Keratinocyte (primary cell): ENCODE measurements around the gene PSMB10. TPM values are rescaled to one million over a fixed set of nuclear protein-coding genes. Genes with fewer than 3 reads are reported as not detected.

Experiments
- DNase-seq: peaks from one replicate; pipeline ENCODE4 v3.0.0-alpha.2; 2011; ENCODE audit warnings: low read depth, missing footprints, low spot score
- FAIRE-seq: peaks from 2 replicates; lab custom pipeline; 2011; peaks lifted over from hg19 to GRCh38; lab: Jason Lieb, UNC
- H2AFZ ChIP-seq: 2 replicates; pipeline ENCODE4 v1.6.0; 2012; ENCODE audit warnings: low read length, control low read depth, inconsistent platforms; ENCODE audit not compliant: control insufficient read depth
- H3K27ac ChIP-seq: 2 replicates; pipeline ENCODE4 v1.5.1; 2011; ENCODE audit warnings: low read length; ENCODE audit not compliant: control insufficient read depth, insufficient read depth
- H3K27me3 ChIP-seq: 3 replicates; pipeline ENCODE4 v1.6.0; 2011; ENCODE audit warnings: low read length; ENCODE audit not compliant: control insufficient read depth, insufficient read depth; ENCODE audit errors: extremely low read depth
- H3K36me3 ChIP-seq, 2 experiments: 2 replicates in 1 of 2; 3 replicates in 1 of 2; pipeline ENCODE4 v1.5.1; 2011; ENCODE audit warnings: low read length in 2 of 2, mild to moderate bottlenecking in 1 of 2; ENCODE audit not compliant: control insufficient read depth in 2 of 2, insufficient read depth in 2 of 2; ENCODE audit errors: extremely low read depth in 1 of 2
- H3K4me1 ChIP-seq: 3 replicates; pipeline ENCODE4 v1.5.1; 2011; ENCODE audit warnings: low read length; ENCODE audit not compliant: control insufficient read depth, insufficient read depth; ENCODE audit errors: extremely low read depth
- H3K4me2 ChIP-seq: 3 replicates; pipeline ENCODE4 v1.6.0; 2011; ENCODE audit warnings: low read depth, low read length; ENCODE audit not compliant: control insufficient read depth, insufficient read depth; ENCODE audit errors: extremely low read depth
- H3K4me3 ChIP-seq, 3 experiments: fragments of 200-600 bp in 1 of 3; sonication (generic) in 1 of 3; 2 replicates in 2 of 3; 3 replicates in 1 of 3; pipeline ENCODE4 v1.5.1; 2011 to 2016; ENCODE audit warnings: low read length in 3 of 3, mild to moderate bottlenecking in 3 of 3, control low read depth in 2 of 3, inconsistent platforms in 1 of 3, low read depth in 1 of 3, mixed read lengths in 1 of 3, mixed run types in 1 of 3, moderate library complexity in 1 of 3; ENCODE audit not compliant: control insufficient read depth in 2 of 3, insufficient read depth in 2 of 3; ENCODE audit errors: extremely low read depth in 1 of 3
- H3K79me2 ChIP-seq: 2 replicates; pipeline ENCODE4 v1.6.0; 2012; ENCODE audit warnings: low read length; ENCODE audit not compliant: control insufficient read depth, insufficient read depth
- H3K9ac ChIP-seq: 3 replicates; pipeline ENCODE4 v1.6.0; 2011; ENCODE audit warnings: low read length; ENCODE audit not compliant: control insufficient read depth, insufficient read depth; ENCODE audit errors: extremely low read depth
- H3K9me1 ChIP-seq: 3 replicates; pipeline ENCODE4 v1.6.0; 2011; ENCODE audit warnings: low read length; ENCODE audit not compliant: control insufficient read depth, insufficient read depth; ENCODE audit errors: extremely low read depth
- H3K9me3 ChIP-seq: 2 replicates; pipeline ENCODE4 v1.5.1; 2012; ENCODE audit warnings: low read depth, low read length; ENCODE audit not compliant: control insufficient read depth
- H4K20me1 ChIP-seq: 3 replicates; pipeline ENCODE4 v1.6.0; 2011; ENCODE audit warnings: low read length; ENCODE audit not compliant: control insufficient read depth, insufficient read depth; ENCODE audit errors: extremely low read depth
- EZH2 ChIP-seq: IDR thresholded peaks from one replicate; pipeline ENCODE4 v1.6.1; 2012; ENCODE audit warnings: inconsistent platforms, mild to moderate bottlenecking, low read length, moderate library complexity
- dilution Hi-C: fragments of 300-500 bp; cut with MboI; formaldehyde crosslinking; loops from one replicate; pipeline ENCODE4 v1.7.0; 2020; ENCODE audit warnings: low sequenced_read_pairs; ENCODE audit not compliant: extremely low pct_ligation_motif_present
- polyA plus RNA-seq, 5 experiments: library from polyadenylated mRNA; depleted of rRNA in 3 of 5; stranded (reverse) in 3 of 5; stranded (forward) in 1 of 5; unstranded in 1 of 5; fragments of >200 nt; gene quantifications; 1 replicate in 1 of 5; 2 replicates in 3 of 5; 3 replicates in 1 of 5; pipeline versions ENCODE4 v1.2.1 to v1.2.3, GENCODE V29; 2011 to 2012; ENCODE audit warnings: missing spikeins in 2 of 5, low read depth in 1 of 5, low replicate concordance in 1 of 5
- TF ChIP-seq, protein P1 (sequence below), 3 experiments: IDR thresholded peaks in 1 of 3; conservative IDR thresholded peaks in 1 of 3; optimal IDR thresholded peaks in 1 of 3; 2 replicates in 2 of 3; 3 replicates in 1 of 3; pipeline versions ENCODE3 to v1.5.1; 2011; ENCODE audit warnings: low read length in 3 of 3, mild to moderate bottlenecking in 3 of 3, moderate library complexity in 2 of 3, control low read depth in 1 of 3, inconsistent platforms in 1 of 3; ENCODE audit not compliant: insufficient read depth in 2 of 3; ENCODE audit errors: extremely low read depth in 1 of 3

Gene PSMB10
- polyA plus RNA-seq, 1 donor (not counting 4 experiments of a cell fraction or from before 2014, with no cell fraction given): 11.1 TPM

GRCh38 chr16:67909056-67909742 lies 27.5 kb downstream of the PSMB10 start:
- Histone ChIP-seq H3K9me1 (no peaks in the 10 kb centered on the region), H3K4me3 (no peak overlapping the region), H3K79me2 (no peaks in the 10 kb centered on the region), H3K36me3 (peaks cover 5 to 15% of the 10 kb centered on the region in 2 experiments), H3K27ac (no peak overlapping the region), H3K9me3 (no peaks in the 10 kb centered on the region), H4K20me1 (no peaks in the 10 kb centered on the region), H3K9ac (no peak overlapping the region), H3K27me3 (no peaks in the 10 kb centered on the region), H2AFZ (no peak overlapping the region), H3K4me1 (peaks cover 4% of the 10 kb centered on the region), H3K4me2 (no peak overlapping the region)
- dilution Hi-C loops: no loop called here
- FAIRE-seq (no peak), DNase-seq (no peak)
- TF ChIP-seq, protein P1, sequence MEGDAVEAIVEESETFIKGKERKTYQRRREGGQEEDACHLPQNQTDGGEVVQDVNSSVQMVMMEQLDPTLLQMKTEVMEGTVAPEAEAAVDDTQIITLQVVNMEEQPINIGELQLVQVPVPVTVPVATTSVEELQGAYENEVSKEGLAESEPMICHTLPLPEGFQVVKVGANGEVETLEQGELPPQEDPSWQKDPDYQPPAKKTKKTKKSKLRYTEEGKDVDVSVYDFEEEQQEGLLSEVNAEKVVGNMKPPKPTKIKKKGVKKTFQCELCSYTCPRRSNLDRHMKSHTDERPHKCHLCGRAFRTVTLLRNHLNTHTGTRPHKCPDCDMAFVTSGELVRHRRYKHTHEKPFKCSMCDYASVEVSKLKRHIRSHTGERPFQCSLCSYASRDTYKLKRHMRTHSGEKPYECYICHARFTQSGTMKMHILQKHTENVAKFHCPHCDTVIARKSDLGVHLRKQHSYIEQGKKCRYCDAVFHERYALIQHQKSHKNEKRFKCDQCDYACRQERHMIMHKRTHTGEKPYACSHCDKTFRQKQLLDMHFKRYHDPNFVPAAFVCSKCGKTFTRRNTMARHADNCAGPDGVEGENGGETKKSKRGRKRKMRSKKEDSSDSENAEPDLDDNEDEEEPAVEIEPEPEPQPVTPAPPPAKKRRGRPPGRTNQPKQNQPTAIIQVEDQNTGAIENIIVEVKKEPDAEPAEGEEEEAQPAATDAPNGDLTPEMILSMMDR (optimal IDR thresholded peaks at IDR 0.05 in 1 of 3, IDR thresholded peaks at IDR 0.05 in 1 of 3, conservative IDR thresholded peaks at IDR 0.05 in 1 of 3; ENCODE audit: extremely low read depth in 1 of 3, insufficient read depth in 2 of 3, low read length in 3 of 3): no peak
- TF ChIP-seq EZH2: no peak

- no peak overlapping the region for H2AFZ ChIP-seq
- DNase-seq (no peak), FAIRE-seq (no peak)
- H3K4me2 ChIP-seq: no peak overlapping the region
- no peaks in the 10 kb centered on the region for H3K9me1 ChIP-seq
- H3K27ac ChIP-seq: no peak overlapping the region
- H4K20me1 ChIP-seq: no peaks in the 10 kb centered on the region
- H3K27me3 ChIP-seq: no peaks in the 10 kb centered on the region
- no peak overlapping the region for H3K9ac ChIP-seq
- H3K36me3 ChIP-seq: peaks cover 5 to 19% of the 10 kb centered on the region in 2 experiments
- peaks cover 4% of the 10 kb centered on the region for H3K4me1 ChIP-seq
- dilution Hi-C loops: no loop called here
- no peak for TF ChIP-seq EZH2
- TF ChIP-seq, protein P1 (optimal IDR thresholded peaks at IDR 0.05 in 1 of 3, IDR thresholded peaks at IDR 0.05 in 1 of 3, conservative IDR thresholded peaks at IDR 0.05 in 1 of 3; ENCODE audit: extremely low read depth in 1 of 3, insufficient read depth in 2 of 3, low read length in 3 of 3): no peak
- H3K4me3 ChIP-seq: no peak overlapping the region
- no peaks in the 10 kb centered on the region for H3K79me2 ChIP-seq
- no peaks in the 10 kb centered on the region for H3K9me3 ChIP-seq
Observed at GRCh38 chr16:67907397-67908180, 29.1 kb downstream of the PSMB10 start.
